ENCODE results near the gene OGDH. TPM values are rescaled to one million over a fixed set of nuclear protein-coding genes. Genes with fewer than 3 reads are reported as not detected.

Gene OGDH
- total RNA-seq (2022; extraction: Qiagen RNA extraction; ENCODE audit: low read depth), result 20.8 to 37.6 TPM (median 31.5 TPM) in 5 replicates

GRCh38 chr7:44606341-44607140 is at the start of gene OGDH:
Gene OGDH, plus strand, starts transcription at chr7:44606627. Its CDS starts 17,717 bp downstream, at chr7:44624344.

GRCh38 chr7:44573464-44574286 is 32.8 kb upstream of the OGDH start, which contains the start of gene DDX56:
Gene DDX56, minus strand, starts transcription at chr7:44573908. Its CDS starts 13 bp downstream, at chr7:44573895.

GRCh38 chr7:44581879-44582603 is 24.4 kb upstream of the OGDH start, which contains the start of gene TMED4:
Gene TMED4, minus strand, starts transcription at chr7:44582231. Its CDS starts 25 bp downstream, at chr7:44582206.

GRCh38 chr7:44748045-44748947 is 141.9 kb downstream of the OGDH start, which contains the start of gene ZMIZ2:
Gene ZMIZ2, plus strand, starts transcription at chr7:44748847. Its CDS starts 7,403 bp downstream, at chr7:44756250.

Other genes with a start within 250 kb of the OGDH start
- 47.7 to 67.2 TPM (median 61.0 TPM) in 5 replicates for gene NUDCD3, start 116.0 kb upstream of the OGDH start, total RNA-seq (2022; extraction: Qiagen RNA extraction; ENCODE audit: low read depth)
- 0.06 to 0.14 TPM (median 0.08 TPM) in 5 replicates for gene NPC1L1, start 65.3 kb upstream of the OGDH start, total RNA-seq (2022; extraction: Qiagen RNA extraction; ENCODE audit: low read depth)
- 96.4 to 130 TPM (median 118 TPM) in 5 replicates for gene DDX56, start 32.7 kb upstream of the OGDH start, total RNA-seq (2022; extraction: Qiagen RNA extraction; ENCODE audit: low read depth)
- 45.1 to 53.6 TPM (median 52.5 TPM) in 5 replicates for gene TMED4, start 24.4 kb upstream of the OGDH start, total RNA-seq (2022; extraction: Qiagen RNA extraction; ENCODE audit: low read depth)
- gene ZMIZ2, start 142.2 kb downstream of the OGDH start, total RNA-seq (2022; extraction: Qiagen RNA extraction; ENCODE audit: low read depth), result 17.4 to 39.0 TPM (median 35.0 TPM) in 5 replicates
- 4,787 to 5,492 TPM (median 5,165 TPM) in 5 replicates for gene PPIA, start 190.1 kb downstream of the OGDH start, total RNA-seq (2022; extraction: Qiagen RNA extraction; ENCODE audit: low read depth)
- gene H2AZ2, start 241.5 kb downstream of the OGDH start, total RNA-seq (2022; extraction: Qiagen RNA extraction; ENCODE audit: low read depth), result 228 to 269 TPM (median 252 TPM) in 5 replicates